SK-N-DZ (cell line): ENCODE results near the gene CORO2A.
A peak's percentile ranks its signal among the peaks of the same experiment; 100 is the strongest.
"Not testable (repeated sequence)": the region's sequence is repeated elsewhere in the genome, so short reads cannot be mapped to it uniquely, and the experiment has no call there.

ENCODE experiments used
- DNase-seq: peaks from one replicate; pipeline ENCODE4 v3.0.0-alpha.2; 2015; ENCODE audit warnings: low spot score

The CORO2A gene

DNA sequence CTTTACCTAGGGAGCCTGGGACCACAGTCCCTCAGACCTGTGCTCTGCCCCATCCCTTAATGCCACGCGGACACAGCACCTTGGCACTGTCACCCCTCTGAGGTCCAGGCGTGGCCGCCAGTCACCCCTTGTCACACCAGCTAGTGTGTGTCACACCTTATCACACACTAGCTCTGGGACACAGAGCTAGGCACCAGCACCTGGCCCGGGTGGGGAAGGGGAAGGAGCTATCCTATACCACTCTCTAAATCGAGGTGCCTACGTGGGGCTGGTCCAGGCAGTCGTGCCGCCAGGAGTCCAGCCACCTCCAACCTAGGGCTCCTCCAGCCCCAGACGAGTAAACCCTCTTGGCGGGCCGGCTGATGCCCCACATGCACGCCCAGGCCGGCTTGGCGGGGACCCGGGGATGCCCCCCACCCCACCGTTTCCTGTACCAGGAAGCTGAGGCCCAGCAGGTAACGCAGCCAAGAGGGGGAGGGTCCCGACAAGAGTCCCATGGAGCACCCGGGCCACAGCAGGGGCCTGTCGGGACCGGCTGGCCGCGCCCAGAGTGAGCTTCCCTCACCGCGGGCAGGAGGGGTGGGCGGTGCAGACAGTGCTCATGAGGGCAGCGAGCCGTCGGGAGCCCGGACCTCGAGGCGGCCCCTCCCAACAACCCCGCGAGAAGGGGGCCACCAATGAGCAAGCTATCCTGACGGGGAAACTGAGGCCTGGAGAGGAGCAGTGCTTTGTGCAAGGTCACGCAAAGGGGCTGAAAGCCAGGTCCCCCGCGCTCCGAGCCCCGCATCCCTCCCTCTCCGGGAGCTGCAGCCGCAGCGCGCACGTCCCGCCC is 550 bp downstream of the CORO2A start:
- peak; percentile 33 for DNase-seq

DNA sequence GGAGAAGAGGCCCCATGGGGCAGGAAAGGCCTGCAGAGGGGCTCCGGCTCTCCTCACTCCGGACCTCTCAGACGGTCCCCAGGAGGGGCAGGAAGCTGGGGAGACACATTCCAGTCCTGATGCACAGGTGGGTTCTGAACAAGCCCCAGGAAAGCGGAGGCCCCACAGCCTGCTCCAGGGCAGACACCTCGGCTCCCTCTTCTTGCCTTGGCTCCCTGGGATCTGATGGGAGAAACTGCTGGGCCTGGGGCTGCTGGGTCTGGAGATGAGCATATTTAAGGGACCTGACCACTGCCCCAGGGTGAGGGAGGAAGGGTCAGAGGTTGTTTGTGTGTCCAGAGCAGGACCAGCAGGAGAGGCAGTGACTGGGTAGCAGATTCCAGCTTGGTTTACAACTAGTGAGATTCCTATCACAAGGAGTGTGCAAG is 1.2 kb downstream of the CORO2A start:
- DNase-seq: no peak

DNA sequence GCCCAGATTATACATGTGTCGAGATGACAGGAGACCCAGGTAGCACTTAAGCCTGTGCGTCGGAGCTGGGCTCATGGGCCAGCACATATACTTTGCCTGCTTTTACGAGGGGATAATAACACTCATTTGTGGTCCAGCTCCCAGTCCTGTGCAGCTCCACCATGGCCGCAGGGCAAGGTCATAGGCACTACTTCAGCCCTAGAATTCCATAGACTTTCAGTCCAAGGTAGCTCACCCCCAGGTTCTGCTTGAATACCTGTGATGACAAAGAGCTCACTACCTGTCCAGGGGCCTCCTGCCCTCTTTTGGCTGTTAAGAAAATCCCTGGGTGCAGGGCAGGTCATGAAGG is 1.7 kb downstream of the CORO2A start:
- no peak for DNase-seq

DNA sequence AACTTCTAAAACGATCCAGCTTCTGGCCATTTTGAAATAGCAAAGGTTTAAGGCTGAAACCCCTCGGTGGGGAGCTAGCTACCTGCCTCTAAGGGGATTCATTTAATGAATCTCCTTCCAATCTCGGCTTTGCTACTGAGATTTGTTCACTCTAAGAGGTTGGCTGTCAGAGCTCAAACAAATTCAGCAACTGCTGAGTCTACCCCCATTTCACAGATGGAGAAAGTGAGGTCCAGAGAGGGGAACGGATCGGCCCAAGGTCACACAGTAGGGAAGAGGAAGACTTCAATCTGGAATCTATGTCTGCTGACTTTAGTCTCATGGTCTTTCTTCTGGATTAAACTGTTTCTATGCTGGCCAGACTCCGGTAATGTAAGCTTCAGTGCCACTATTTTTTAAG is 3.0 kb downstream of the CORO2A start:
- DNase-seq: no peak

DNA sequence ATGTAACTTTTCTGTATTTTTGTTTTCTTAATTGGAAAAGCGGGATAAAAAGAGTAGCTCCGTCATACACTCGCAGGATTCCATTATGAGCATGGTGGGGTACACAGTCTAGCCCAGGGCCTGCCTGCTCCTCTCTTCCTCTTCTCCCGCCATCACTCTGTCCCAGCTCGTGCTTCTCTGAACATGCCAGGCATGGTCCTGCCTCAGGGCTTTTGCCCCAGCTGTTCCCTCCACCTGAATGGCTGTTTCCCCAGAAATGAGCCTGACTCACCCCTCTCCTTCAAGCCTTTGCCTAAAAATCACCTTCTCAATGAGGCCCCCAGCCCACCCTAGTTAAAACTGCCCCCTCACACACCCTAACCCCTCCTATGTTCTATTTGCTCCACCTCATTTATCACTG is 4.5 kb downstream of the CORO2A start:
- DNase-seq: no peak

DNA sequence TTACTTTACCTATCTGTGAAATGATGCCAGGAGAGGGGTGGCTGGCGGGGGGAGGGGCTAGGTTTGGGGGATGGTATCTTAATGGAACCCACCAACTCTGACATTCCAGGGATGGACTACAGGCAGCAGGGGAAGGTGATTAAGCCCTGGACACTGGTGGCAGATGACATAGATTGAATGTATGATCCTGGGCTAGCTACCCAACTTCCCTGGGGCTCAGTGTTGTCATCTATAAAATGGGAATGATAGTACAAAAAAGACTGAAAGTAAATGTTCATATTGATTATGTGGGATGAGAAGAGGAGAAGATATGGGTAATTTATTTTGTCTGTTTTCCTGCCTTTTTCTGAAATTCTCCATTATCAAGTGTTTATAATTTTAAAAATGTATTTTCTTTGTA is 6.2 kb downstream of the CORO2A start:
- no peak for DNase-seq

DNA sequence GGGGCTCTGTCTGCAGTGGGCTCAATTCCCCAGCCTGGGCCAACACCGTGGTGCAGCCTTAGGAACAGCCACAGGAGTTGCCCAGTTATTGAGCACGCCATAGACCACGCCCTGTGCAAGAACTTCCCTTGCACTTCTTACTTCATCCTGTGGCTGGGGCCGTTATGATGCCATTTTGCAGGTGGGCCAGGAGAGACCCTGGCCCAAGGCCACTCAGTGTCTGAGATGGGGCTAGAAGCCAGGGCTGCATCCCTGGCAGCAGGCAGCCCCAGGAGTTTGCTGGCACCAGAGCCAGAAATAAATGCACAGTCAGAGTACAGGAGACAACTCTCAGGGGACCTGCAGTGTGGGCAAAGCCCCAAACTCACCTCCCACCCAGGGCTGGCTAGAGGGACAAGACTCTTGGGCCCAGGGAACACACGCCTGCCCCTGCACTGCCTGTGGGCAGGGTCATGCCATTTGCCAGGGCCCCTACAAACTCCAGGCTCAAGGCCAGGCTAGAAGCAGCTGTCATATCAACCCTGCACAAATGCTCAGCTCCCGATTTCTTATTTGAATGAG is 6.7 kb downstream of the CORO2A start:
- no peak for DNase-seq

DNA sequence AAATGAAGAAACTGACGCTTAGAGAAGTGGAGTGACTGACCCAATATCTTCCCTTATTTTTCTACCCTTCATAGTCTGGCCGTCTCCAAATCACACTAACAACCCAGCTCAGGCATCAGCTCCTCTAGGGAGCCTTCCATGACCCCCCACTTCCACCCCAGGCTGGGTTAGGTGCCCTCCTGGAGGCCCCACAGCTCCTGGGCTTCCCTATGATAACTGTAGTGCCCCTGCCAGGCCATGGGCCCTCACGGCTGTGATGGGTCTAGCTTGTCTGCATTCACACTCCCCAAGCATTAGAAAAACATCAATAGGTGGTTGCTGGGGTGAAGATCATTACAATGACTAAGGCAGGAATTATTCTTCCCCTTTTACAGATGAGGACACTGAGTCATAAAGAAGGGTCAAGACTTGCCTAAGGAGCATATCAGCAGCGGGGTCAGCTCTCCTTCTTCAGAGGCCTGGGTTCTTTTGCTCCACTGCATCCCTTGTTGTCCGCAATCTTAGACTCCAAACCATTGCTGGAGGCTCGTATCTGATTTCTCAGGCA is 7.3 kb downstream of the CORO2A start:
- no peak for DNase-seq

DNA sequence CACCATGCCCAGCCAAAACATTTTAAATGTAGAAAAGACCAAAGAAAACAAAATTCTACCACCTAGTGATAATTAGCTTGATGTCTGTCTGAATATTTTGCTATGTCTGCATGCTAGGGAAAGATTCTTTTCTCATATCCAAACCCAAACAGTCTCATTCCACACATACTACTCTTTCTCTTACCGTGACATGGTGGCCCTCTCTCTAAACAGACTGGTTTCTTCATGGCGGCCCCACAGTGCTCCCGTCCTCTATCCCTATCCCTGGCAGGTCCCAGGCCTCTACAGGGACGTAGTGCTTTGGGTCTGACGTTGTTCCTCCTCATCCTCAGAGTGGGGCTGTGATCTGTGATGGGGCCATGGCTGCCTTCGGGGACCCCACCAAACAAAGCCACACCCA is 8.1 kb downstream of the CORO2A start:
- DNase-seq: no peak

DNA sequence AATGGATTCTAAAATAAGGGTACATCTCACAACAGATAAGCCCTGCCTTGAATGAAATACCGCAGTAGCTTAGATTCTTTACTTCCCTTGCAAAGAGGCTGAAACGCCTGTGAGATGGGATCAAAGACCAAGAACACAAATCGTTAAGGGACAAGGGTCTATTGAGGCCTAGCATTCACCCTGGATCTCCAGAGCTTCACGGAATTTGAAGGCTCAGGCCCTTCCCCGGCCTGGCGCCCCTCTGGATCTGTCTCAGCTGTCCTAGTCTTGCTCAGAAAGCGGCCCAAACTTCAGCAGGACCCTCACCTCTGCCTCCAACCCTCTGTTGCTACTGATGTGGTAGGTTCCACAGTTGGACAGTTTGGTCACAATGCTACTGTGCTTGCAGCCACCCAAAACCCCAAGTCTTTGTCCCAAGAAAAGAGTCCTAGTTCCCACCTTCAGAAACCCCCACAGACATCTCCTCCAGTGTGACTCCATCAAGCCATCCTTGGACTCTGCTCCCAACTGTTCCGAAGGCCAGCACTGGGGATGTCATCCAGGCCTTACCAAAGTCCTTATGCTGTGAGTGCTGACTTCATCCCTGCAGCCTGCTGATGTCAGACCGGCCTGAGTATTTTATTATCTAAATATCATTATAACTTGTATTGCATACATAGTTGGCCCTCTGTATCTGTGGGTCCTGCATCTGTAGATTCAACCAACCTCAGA is 9.4 kb downstream of the CORO2A start:
- no peak for DNase-seq

DNA sequence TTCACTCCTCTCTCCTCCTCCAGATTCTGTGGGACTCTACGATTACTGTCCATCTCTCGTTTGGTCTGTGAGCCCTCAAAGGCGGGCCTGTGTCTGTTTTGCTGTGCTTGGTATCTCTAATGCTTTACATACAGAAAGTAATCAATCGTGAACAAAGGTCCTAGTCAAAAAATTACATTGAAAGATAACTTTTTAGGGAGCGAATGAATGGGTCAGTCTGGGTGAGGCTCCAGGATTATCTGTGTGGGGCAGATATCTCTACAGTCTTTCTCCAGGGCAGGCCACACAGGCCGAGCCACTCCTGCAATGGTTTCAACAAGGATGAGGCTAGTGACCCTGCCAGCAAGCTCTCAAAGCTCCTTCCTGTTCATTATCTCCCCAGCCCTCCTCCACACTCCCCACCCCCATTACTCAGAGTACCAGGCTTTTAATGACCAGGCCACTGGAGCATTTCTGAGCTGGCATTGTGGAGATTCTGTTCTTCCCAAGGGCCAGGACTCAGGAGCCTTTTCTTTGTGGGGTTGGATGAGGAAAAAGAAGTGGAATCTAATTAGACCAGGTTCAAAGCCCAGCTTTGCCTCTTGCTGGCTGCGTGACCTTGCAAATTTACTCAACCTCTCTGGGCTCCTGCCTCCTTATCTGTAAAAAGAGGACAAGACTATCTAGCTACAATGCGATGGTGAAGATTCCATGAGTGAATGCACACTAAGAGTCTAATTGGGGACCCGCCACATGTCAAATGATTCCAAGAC is 10.2 kb downstream of the CORO2A start:
- no peak for DNase-seq

DNA sequence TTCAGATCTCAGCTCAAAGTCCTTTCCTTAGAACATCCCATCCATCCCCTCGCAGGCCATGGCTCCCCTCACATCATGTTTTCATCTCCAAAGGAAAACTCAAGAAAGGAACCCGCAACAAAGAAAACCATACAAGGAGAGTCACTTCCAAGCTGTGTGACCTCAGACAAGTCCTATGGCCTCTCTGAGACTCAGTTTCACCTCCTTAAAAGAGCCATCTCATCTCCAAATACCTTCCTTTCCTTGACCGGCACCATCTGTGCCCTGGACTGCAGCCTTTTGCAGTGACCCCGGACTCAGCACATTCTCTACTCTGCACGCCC is 10.7 kb downstream of the CORO2A start:
- no peak for DNase-seq

DNA sequence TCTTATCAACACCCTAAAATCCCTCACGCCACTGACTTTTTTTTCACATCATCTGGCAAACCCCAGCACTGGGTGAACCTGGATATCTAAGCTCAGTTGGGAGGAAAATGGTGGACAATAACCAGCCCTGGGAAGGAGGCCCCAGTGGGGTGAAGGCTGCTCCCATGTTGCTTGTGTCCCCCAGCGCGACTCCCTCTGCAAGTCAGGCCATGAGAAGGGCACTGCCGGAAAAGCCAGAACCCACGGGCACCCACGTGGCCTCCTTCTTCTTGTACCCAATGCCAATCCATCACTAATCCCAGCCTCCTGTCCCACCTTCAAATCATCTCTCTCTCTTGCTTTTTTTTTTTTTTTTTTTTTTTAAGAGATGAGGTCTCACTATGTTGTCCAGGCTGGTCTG is 11.4 kb downstream of the CORO2A start:
- DNase-seq: no peak

DNA sequence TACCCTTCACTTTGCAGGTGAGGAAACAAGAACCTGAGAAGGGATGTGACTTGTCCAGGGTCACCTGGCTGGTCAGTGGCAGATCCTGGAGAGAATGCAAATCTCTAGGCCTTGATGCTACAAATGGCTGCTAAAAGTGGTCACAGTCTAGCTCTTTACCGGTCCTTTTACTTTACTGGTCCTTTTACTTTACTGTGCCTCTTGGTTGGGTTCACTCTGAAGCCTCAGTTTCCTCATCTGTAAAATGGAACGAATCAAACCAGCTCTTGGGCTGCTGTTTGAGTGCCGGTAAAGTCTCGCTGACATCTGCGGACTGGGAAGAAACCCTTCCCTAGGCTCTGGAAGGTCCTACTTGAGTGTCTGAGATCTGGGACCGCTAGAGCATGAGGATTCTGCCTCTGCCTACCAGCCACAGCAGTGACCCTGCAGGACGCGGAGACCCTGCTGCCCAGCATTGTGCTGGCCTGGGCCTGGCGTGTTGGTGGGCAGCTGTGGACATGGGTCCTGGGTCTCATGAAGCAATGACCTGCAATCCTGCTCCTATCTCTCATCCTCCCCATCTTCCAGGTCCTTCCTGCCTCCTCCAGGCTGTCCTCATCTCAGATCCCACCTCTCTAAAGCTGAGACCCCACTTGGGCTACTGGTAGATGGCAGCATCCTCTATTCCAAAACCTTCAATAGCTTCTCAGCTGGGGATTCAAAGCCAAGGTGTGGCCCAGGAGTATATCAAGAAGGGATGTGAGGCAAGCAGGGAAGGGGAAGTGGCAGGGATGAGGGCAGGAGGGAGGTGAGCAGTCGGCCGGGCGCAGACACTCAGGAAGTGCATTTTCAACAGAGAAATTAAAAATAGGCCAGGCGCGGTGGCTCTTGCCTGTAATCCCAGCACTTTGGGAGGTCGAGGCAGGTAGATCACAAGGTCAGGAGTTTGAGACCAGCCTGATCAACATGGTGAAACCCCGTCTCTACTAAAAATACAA is 13.3 kb downstream of the CORO2A start:
- DNase-seq: no peak

DNA sequence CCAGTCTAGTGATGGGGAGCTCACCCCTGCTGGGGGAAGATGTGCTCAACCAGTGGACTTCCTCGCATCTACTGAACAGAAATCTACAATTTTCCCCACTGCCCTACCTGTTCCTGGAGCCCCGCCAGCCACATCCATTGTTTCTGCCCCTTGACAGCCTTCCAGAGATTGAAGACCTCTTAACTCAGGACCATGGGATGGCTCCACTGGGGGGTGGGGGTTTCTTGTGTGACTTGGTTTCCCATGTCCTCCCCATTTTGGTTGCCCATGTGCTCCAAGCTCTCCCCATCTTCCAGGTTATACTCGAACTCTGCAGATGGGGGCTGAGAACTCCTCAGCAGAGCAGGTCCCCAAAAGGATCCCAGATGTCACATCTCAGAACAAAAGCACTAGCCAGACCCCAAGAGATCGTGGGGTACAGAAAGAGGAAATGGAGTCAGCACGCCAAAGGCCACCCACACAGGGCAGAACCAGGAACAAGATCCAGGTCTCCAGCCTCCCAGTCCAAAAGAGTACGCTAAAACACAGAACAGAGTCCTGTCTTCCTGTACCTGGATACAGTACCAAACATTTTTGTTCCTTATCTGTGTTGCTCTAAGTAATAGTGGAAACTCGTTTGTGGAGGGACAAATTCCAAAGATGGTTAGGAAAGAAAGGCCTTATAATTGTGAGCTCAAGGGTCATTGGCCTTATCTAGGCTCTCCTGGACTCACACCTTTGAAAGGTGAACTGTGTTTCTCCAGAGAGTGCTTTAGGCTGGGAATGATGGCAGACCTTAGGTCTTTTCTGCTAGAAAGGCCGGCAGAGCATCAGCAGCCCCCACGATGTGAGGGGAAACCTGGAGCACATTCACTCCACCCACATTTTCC is 15.8 kb downstream of the CORO2A start:
- no peak for DNase-seq

DNA sequence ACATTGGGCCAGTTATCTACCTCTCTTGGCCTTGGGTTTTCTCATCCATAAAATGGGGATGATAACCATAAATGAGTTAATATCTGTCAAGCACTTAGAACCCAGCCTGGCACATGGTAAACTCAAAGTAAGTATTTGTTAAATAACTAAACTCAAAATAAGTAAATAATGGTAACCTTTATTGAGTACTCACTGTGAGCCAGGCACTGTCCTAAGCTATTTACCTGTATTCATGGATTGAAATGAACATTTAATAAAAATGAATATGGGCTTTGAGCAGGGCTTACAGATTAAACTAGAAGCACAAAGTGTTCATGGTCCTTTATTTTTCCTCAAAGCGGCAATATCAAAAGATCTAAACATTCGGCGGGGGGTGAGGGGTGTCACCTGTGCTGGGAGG is 16.7 kb downstream of the CORO2A start:
- DNase-seq: no peak

DNA sequence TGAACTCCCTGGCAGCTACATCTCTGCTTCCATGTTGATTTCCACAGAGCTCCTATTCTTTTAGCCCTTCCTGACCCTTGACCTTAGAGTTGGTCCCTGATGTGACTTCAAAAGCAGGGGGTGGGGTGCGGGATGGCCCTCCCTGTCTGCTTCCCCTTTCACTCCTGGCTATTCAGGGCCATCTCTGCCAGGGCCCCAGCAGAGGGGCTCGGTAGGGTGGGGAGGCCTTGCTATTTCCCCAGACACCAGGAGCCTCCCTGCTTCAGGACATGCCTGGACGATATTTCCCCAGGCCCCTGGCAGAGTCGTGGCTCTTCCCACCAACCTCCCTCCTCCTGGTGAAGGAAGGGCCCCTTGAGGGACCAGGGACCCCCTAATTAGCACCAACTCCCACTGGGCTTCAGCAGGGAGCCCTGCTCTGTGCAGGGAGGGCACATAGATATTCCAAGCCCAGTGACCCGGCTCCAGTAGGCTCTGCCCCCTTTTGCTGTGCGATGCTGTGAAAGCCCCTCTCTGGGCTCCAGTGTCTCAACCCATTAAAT is 17.3 kb downstream of the CORO2A start:
- no peak for DNase-seq

DNA sequence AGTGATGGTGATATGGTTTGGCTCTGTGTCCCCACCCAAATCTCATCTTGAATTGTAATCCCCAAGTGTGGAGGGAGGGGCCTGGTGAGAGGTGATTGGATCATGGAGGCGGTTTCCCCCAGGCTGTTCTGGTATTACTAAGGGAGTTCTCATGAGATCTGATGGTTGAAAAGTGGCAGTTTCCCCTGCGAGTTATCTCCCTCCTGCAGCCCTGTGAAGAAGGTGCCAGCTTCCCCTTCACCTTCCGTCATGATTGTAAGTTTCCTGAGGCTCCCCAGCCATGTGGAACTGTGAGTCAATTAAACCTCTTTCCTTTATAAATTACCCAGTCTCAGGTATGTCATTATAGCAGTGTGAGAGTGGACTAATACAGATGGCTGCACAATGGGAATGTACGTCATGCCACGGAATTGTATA is 17.9 kb downstream of the CORO2A start:
- DNase-seq: not testable (repeated sequence)

DNA sequence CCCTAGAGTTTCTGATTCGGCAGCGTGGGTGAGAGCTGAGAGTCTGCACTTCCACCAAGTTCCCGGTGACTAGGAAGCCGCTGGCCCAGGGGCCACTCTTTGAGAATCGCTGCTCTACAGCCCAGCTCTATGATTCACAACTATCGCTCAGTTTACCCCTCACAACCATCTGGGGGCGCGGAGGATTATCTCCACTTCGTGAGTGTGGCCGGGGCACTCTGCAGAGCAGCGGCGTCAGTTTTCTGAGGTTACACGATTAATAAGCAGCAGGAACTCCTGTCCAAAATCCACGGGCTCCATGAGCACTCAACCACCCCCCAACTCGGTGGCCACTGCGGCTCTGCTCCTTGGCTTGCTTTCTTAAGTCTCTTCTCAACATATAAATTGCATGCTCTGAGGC is 19.3 kb downstream of the CORO2A start:
- no peak for DNase-seq

DNA sequence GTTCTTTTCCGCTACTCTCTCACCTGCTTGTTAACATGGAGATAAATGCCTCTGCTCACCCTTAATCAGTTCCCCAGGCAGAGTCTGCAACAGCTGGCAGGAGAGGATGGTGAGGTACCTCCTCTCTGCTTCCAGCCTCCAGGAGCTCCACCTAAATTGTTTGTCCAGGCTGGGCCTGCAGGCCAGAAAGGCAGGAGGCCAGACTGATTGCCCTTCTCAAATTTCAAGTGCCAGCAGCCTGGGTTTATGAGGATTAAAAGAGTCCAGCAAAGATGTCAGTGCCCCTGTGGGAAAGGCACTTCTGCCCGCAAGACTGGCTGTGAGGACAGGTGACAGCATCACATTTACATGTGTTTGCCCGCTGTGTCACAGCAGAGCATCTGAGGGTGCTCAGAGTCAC is 19.8 kb downstream of the CORO2A start:
- peak; percentile 74 for DNase-seq
